K562 (cell line): ENCODE data around the gene PPP1R14D. TPM values are rescaled to one million over a fixed set of nuclear protein-coding genes. Genes with fewer than 3 reads are reported as not detected.

ENCODE experiments used
- CHD4 ChIP-seq: fragments of 200-600 bp; sonication (generic); IDR thresholded peaks from 3 replicates; pipeline ENCODE4 v1.6.1; 2012; ENCODE audit warnings: low read depth, mild to moderate bottlenecking, mixed read lengths, low read length, inconsistent platforms; ENCODE audit not compliant: insufficient read depth, insufficient replicate concordance, poor library complexity, severe bottlenecking
- ESRRB ChIP-seq: fragments of 250-450 bp; sonication (Bioruptor Pico); IDR thresholded peaks from 2 replicates; pipeline ENCODE4 v1.5.0; 2020; ENCODE audit warnings: mild to moderate bottlenecking, moderate library complexity, borderline replicate concordance
- FOSL1 ChIP-seq: fragments of 200-800 bp; sonication (Bioruptor generic); conservative IDR thresholded peaks from 2 replicates; pipeline ENCODE4 v1.6.1; 2016; ENCODE audit warnings: missing genetic modification characterization, missing compliant biosample characterization
- FOXP1 ChIP-seq: sonication (generic); formaldehyde crosslinking; IDR thresholded peaks from 2 replicates; pipeline ENCODE4 v1.8.0; 2022; ENCODE audit warnings: mild to moderate bottlenecking, missing genetic modification reagents
- FUS ChIP-seq: fragments of 200-400 bp; formaldehyde crosslinking; optimal IDR thresholded peaks from 2 replicates; pipeline ENCODE3; 2017; ENCODE audit warnings: low read depth, low read length
- HDGF ChIP-seq: fragments of 450-650 bp; IDR thresholded peaks from 2 replicates; pipeline ENCODE4 v1.6.1; 2016
- NFE2L1 ChIP-seq: fragments of 450-650 bp; IDR thresholded peaks from 2 replicates; pipeline ENCODE4 v1.6.1; 2016; ENCODE audit warnings: missing genetic modification characterization, low read depth, mild to moderate bottlenecking, missing compliant biosample characterization, moderate library complexity, borderline replicate concordance
- NFXL1 ChIP-seq: fragments of 450-650 bp; formaldehyde crosslinking; IDR thresholded peaks from 2 replicates; pipeline ENCODE4 v1.4.0; 2021; ENCODE audit warnings: mild to moderate bottlenecking
- NONO ChIP-seq, 2 experiments: fragments of 200-400 bp in 1 of 2; fragments of 450-650 bp in 1 of 2; formaldehyde crosslinking in 1 of 2; IDR thresholded peaks; 2 replicates each; pipeline ENCODE4 v1.6.1; 2017; ENCODE audit warnings: low read depth in 2 of 2, mild to moderate bottlenecking in 2 of 2, moderate library complexity in 2 of 2, low read length in 1 of 2
- SAP30 ChIP-seq: fragments of 200-600 bp; sonication (generic); IDR thresholded peaks from 2 replicates; pipeline ENCODE4 v1.6.1; 2012; ENCODE audit warnings: borderline replicate concordance, low read depth, mild to moderate bottlenecking, moderate library complexity, low read length, control low read depth, inconsistent platforms; ENCODE audit not compliant: insufficient read depth, poor library complexity, severe bottlenecking
- SMAD1 ChIP-seq: fragments of 150-350 bp; IDR thresholded peaks from 2 replicates; pipeline ENCODE4 v1.6.1; 2014; ENCODE audit warnings: low read length, low read depth; ENCODE audit not compliant: partially characterized antibody
- ZNF217 ChIP-seq: sonication (generic); formaldehyde crosslinking; IDR thresholded peaks from 2 replicates; pipeline ENCODE4 v1.8.0; 2022; ENCODE audit warnings: mild to moderate bottlenecking, missing genetic modification reagents
- ZNF347 ChIP-seq: fragments of 450-650 bp; formaldehyde crosslinking; IDR thresholded peaks from 2 replicates; pipeline ENCODE4 v1.4.0; 2020; ENCODE audit warnings: low read depth, mild to moderate bottlenecking, moderate library complexity
- ZNF766 ChIP-seq: fragments of 200-800 bp; sonication (Bioruptor generic); conservative IDR thresholded peaks from 2 replicates; pipeline ENCODE4 v1.6.1; 2016; ENCODE audit warnings: missing genetic modification characterization, missing compliant biosample characterization
- ZNF830 ChIP-seq: fragments of 250-450 bp; sonication (Bioruptor Pico); IDR thresholded peaks from 2 replicates; pipeline ENCODE4 v1.5.0; 2021; ENCODE audit warnings: mild to moderate bottlenecking
- polyA plus RNA-seq, 8 experiments: library from polyadenylated mRNA; depleted of rRNA in 4 of 8; stranded (reverse) in 5 of 8; unstranded in 3 of 8; fragments of >200 nt; fragmentation: Nextera tagmentation in 2 of 8; fragmentation: Illumina TruSeq in 1 of 8; extraction: Ambion mirVana in 2 of 8; extraction: Trizol in 1 of 8; gene quantifications; 2 replicates each; pipeline versions ENCODE4 v1.2.1 to v1.2.3, GENCODE V29; 2011 to 2014; ENCODE audit warnings: inconsistent platforms in 1 of 8, missing spikeins in 1 of 8
- total RNA-seq, 7 experiments: library from RNA; depleted of rRNA in 6 of 7; stranded (reverse); fragments of >200 nt in 6 of 7; fragmentation: Illumina TruSeq in 2 of 7; extraction: Trizol in 2 of 7; gene quantifications; 2 replicates each; pipeline versions ENCODE4 v1.2.1 to v1.2.3, GENCODE V29; 2011 to 2021; ENCODE audit warnings: low replicate concordance in 1 of 7
- TF ChIP-seq, protein P1 (sequence below): fragments of 450-650 bp; formaldehyde crosslinking; conservative IDR thresholded peaks from 2 replicates; pipeline ENCODE4 v1.4.0; 2022; ENCODE audit warnings: mild to moderate bottlenecking, missing genetic modification characterization
- TF ChIP-seq, protein P2 (sequence below): fragments of 250-450 bp; sonication (Bioruptor Pico); IDR thresholded peaks from 2 replicates; pipeline ENCODE4 v1.5.0; 2021; ENCODE audit warnings: mild to moderate bottlenecking, borderline replicate concordance
- TF ChIP-seq, protein P3 (sequence below), 3 experiments: IDR thresholded peaks in 2 of 3; conservative IDR thresholded peaks in 1 of 3; 2 replicates each; pipeline ENCODE4 v1.5.1; 2011 to 2012; ENCODE audit warnings: low read length in 3 of 3, mild to moderate bottlenecking in 3 of 3, control low read depth in 2 of 3, improper control_type of control experiment in 1 of 3, inconsistent platforms in 1 of 3, low read depth in 1 of 3, mixed read lengths in 1 of 3, moderate library complexity in 1 of 3; ENCODE audit not compliant: insufficient read depth in 2 of 3

The PPP1R14D gene
- total and polyA plus RNA-seq, 9 of the 15 experiments (the other 6 are each of a cell fraction or from before 2014, with no cell fraction given) = 0.11 to 0.18 TPM; not detected in 7

DNA sequence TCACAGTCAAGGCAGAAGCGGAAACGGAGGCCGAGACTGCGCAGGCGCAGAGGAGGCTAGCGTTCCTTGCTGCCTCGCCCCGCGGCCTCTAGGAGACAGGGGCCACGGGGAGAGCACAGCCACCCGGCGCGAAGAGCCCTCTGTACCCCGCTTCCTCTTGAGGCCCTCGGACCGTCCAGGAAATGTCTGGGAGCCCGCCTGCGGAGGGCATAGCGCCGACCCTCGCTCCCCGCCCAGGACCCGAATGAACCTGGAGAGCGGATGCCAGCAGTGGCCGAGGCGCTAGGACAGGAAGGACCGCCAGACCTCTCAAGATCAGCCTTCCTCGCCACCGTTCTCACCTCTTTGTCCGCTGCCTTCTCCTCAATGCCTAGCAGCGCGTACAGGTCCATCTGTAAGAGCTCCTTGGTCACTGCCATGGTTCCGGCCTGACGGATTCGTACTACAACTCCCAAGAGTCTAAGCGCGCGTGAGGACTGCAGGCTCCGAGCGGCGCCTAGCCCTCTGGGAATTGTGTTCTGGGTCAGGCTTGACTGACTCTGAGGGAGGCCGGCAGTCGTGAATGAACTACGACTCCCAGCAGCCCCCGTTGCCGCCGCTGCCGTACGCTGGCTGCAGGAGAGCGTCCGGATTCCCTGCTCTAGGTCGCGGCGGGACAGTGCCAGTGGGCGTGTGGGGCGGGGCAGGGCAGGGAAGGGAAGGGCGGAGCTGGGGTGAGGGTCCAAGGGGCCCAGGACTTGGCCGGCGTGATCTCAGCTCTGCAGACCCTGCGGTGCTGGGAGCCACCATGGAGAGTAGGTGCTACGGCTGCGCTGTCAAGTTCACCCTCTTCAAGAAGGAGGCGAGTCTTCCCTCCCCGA, 21.2 kb downstream of the PPP1R14D start, which contains the start of the genes DNAJC17 and ZFYVE19 (continued):
- TF ChIP-seq, protein P1, sequence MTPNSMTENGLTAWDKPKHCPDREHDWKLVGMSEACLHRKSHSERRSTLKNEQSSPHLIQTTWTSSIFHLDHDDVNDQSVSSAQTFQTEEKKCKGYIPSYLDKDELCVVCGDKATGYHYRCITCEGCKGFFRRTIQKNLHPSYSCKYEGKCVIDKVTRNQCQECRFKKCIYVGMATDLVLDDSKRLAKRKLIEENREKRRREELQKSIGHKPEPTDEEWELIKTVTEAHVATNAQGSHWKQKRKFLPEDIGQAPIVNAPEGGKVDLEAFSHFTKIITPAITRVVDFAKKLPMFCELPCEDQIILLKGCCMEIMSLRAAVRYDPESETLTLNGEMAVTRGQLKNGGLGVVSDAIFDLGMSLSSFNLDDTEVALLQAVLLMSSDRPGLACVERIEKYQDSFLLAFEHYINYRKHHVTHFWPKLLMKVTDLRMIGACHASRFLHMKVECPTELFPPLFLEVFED = 0 out of 2 replicates have a peak, but pooled peaks have one; percentile 37
- TF ChIP-seq NFE2L1 (tag) = no peak
- no peak for TF ChIP-seq ZNF217 (CRISPR knock-in tag)
- no peak for TF ChIP-seq ZNF347 (CRISPR knock-in tag)
- no peak for TF ChIP-seq NFXL1 (CRISPR knock-in tag)
- no peak for TF ChIP-seq CHD4
- 0 out of 4 replicates have a peak, but pooled peaks of 1 of the 2 experiments have one; percentile 52 for TF ChIP-seq NONO (IDR thresholded peaks at IDR 0.05; ENCODE audit: low read depth in 2 of 2, low read length in 1 of 2)
- no peak for TF ChIP-seq FUS
- peak; percentile 34 for TF ChIP-seq SMAD1
- TF ChIP-seq ZNF830 = no peak
- TF ChIP-seq, protein P2, sequence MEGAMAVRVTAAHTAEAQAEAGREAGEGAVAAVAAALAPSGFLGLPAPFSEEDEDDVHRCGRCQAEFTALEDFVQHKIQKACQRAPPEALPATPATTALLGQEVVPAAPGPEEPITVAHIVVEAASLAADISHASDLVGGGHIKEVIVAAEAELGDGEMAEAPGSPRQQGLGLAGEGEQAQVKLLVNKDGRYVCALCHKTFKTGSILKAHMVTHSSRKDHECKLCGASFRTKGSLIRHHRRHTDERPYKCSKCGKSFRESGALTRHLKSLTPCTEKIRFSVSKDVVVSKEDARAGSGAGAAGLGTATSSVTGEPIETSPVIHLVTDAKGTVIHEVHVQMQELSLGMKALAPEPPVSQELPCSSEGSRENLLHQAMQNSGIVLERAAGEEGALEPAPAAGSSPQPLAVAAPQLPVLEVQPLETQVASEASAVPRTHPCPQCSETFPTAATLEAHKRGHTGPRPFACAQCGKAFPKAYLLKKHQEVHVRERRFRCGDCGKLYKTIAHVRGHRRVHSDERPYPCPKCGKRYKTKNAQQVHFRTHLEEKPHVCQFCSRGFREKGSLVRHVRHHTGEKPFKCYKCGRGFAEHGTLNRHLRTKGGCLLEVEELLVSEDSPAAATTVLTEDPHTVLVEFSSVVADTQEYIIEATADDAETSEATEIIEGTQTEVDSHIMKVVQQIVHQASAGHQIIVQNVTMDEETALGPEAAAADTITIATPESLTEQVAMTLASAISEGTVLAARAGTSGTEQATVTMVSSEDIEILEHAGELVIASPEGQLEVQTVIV (CRISPR knock-in tag) = peak; percentile 83; the same call in 1 of the 2 replicates
- TF ChIP-seq HDGF = 0 out of 2 replicates have a peak, but pooled peaks have one; percentile 47
- peak; percentile 62 for TF ChIP-seq SAP30
- TF ChIP-seq ZNF766 (CRISPR knock-in tag) = peak; percentile 92
- no peak; the same call in 1 of the 2 replicates for TF ChIP-seq FOXP1 (CRISPR knock-in tag)
- TF ChIP-seq, protein P3, sequence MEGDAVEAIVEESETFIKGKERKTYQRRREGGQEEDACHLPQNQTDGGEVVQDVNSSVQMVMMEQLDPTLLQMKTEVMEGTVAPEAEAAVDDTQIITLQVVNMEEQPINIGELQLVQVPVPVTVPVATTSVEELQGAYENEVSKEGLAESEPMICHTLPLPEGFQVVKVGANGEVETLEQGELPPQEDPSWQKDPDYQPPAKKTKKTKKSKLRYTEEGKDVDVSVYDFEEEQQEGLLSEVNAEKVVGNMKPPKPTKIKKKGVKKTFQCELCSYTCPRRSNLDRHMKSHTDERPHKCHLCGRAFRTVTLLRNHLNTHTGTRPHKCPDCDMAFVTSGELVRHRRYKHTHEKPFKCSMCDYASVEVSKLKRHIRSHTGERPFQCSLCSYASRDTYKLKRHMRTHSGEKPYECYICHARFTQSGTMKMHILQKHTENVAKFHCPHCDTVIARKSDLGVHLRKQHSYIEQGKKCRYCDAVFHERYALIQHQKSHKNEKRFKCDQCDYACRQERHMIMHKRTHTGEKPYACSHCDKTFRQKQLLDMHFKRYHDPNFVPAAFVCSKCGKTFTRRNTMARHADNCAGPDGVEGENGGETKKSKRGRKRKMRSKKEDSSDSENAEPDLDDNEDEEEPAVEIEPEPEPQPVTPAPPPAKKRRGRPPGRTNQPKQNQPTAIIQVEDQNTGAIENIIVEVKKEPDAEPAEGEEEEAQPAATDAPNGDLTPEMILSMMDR (IDR thresholded peaks at IDR 0.05 in 2 of 3, conservative IDR thresholded peaks at IDR 0.05 in 1 of 3; ENCODE audit: insufficient read depth in 2 of 3, low read depth in 1 of 3, low read length in 3 of 3) = peak; percentile 8 to 21 (median 12); a peak in 2 of 6 replicates
- TF ChIP-seq FOSL1 (tag) = peak; percentile 47; the same call in 1 of the 2 replicates
- TF ChIP-seq ESRRB (CRISPR knock-in tag) = no peak
